GM12875 (cell line): ENCODE data around the gene COL9A3.

ENCODE experiments used
- H3K4me3 ChIP-seq: one replicate; pipeline ENCODE4 v1.5.1; 2011; ENCODE audit warnings: low read depth, low read length, control low read depth
- TF ChIP-seq, protein P1 (sequence below): IDR thresholded peaks from 2 replicates; pipeline ENCODE4 v1.5.1; 2011; ENCODE audit warnings: low read depth, mild to moderate bottlenecking, control low read depth, inconsistent platforms, low read length, moderate library complexity, borderline replicate concordance; ENCODE audit not compliant: insufficient read depth

The COL9A3 gene

DNA sequence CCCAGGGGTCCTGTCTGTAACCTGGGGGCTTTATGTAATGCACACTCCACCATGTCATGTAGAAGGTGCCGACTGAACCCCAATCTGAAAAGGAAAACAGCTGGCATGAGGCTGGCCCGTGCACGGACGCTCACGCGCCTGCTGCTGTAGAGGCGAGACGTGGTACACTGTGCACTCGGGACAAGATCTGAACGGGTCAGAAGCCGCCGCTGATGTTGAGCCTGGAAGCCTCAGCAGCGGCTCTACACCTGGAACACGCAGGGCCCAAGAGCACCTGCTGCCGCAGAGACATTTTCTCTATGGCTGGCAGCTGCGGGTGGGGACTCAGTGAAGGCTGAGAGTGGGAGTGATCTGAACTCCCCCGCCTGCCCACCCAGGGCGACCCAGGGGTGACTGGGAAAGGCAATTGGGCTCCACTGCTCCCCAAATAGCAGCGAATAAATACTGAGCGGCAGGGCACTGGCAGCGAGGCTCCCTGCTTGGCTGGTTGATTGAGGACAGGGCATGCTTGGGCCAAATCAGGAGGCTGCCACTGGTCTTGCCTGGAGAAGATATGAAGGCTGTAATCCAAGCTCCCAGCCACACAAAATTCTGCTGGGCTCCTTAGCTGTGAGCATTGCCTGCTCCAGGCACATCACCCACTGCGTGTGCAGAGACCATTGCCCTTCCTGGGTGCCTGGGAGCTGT lies 14.7 kb upstream of the COL9A3 start:
- TF ChIP-seq, protein P1, sequence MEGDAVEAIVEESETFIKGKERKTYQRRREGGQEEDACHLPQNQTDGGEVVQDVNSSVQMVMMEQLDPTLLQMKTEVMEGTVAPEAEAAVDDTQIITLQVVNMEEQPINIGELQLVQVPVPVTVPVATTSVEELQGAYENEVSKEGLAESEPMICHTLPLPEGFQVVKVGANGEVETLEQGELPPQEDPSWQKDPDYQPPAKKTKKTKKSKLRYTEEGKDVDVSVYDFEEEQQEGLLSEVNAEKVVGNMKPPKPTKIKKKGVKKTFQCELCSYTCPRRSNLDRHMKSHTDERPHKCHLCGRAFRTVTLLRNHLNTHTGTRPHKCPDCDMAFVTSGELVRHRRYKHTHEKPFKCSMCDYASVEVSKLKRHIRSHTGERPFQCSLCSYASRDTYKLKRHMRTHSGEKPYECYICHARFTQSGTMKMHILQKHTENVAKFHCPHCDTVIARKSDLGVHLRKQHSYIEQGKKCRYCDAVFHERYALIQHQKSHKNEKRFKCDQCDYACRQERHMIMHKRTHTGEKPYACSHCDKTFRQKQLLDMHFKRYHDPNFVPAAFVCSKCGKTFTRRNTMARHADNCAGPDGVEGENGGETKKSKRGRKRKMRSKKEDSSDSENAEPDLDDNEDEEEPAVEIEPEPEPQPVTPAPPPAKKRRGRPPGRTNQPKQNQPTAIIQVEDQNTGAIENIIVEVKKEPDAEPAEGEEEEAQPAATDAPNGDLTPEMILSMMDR, result no peak
- no peak overlapping the region for H3K4me3 ChIP-seq

DNA sequence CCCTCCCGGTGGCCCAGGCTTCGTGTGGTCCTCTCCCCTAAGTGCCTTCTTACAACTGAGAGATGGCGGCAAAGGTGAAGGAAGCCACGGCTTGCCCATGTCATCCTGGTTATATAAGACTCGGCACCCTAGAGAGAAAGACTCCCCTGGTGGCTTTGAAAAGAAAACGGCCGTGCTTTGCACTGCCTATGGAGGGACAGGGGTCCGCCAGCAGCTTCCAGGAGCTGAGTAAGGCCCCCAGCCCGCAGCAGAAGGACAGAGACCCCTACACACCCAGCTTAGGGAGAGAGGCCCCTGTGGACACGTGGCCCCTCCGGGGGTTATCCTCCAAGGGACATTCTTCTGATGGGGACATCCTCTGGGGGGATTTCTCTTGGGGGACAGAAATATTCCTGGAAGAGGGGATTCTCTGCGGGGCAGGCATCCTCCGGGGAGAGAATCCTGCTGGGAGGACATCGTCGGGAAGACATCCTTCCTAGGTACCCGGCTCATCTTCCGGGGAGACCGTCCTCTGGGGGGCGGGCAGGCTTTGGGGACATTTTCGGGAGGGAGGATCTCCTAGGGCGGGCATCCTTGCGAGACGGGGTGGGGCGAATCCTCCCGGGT lies 12.7 kb upstream of the COL9A3 start:
- TF ChIP-seq, protein P1, result 0 out of 2 replicates have a peak, but pooled peaks have one; percentile 2
- H3K4me3 ChIP-seq, result no peak overlapping the region

DNA sequence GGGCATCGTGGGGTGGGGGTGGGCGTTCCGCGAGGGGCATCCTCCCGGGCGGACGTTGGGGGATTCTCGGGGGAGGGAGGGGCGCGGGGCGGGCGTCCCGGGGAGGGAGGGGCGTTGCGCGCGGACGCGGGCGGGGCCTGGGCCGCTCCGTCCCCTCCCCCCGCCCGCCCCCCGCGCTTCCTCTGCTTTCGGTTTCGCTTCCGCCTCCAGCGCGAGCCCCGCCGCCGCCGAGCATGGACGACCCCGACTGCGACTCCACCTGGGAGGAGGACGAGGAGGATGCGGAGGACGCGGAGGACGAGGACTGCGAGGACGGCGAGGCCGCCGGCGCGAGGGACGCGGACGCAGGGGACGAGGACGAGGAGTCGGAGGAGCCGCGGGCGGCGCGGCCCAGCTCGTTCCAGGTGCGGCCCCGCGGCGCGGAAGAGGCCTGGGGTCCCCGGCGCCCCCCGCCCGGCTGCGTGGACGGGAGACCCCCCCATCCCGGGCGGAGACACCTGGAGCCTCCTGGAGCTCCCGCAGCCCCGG lies 12.2 kb upstream of the COL9A3 start, which contains the start of gene OGFR:
TSS of gene OGFR (plus strand) at position 209 of the 528 bp plus-strand sequence. CDS start at position 234, 25 bp downstream.
- peak within 1 kb of the TSS; percentile 69 for H3K4me3 ChIP-seq
- TF ChIP-seq, protein P1, result no peak

DNA sequence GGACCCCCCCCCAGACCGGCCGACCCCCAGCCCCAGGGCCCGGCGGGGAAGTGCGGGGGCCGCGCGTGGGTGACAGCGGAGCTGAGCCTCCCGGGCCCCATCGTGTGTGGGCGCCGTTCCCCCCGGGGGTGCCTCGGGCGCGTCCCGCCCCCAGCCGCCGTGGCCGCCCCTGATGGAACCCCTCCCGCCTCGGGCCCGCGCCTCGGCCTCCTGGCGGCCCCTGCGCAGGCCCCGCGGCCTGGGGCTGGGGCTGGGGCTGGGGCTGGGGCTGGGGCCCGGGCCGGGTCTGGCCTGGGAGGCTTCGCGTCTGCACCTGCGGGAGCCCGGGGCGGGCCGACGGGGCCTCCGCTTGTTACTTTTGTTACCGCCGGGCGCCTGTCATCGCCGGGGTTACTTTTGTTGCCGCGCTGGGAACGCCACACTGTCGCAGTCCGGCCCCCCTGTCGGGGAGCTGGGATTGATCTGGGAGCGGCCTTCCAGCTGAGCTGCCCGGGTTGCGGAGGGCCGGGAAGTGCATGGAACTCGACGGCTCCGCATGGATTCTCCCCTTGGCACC lies 11.6 kb upstream of the COL9A3 start:
- TF ChIP-seq, protein P1, result no peak
- H3K4me3 ChIP-seq, result peak overlapping the region; percentile 69

DNA sequence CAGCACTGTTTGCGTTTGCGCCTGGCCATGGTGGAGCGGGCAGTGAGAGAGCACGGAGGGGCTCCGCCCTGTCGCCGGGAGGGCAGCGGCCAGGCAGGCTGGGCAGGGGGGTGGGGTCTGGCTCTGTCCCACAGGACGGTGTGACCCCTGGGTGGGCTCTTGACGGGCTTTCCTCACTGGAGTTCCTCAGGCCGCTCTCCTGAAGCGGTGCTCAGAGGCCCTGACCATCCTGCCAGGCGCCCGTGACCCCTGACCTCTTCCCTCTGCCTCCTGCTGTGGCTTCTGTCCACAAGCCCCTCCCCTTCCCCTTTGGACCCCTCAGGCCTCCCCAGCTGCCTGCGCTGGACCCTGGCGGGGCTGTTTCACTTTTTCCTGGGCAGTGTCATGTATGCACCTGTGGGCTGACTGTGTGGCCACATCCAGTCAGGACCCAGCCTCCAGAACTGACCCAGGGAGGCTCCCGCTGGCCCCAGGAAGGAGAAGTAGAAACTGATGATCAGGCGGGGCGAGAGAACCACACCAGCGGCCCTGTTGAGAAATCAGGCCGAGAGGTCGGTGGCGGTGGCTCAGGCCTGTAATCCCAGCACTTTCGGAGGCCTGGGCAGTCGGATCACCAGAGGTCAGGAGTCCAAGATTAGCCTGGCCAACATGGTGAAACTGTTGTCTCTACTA lies 11.0 kb upstream of the COL9A3 start:
- peak overlapping the region; percentile 69 for H3K4me3 ChIP-seq
- TF ChIP-seq, protein P1, result no peak

DNA sequence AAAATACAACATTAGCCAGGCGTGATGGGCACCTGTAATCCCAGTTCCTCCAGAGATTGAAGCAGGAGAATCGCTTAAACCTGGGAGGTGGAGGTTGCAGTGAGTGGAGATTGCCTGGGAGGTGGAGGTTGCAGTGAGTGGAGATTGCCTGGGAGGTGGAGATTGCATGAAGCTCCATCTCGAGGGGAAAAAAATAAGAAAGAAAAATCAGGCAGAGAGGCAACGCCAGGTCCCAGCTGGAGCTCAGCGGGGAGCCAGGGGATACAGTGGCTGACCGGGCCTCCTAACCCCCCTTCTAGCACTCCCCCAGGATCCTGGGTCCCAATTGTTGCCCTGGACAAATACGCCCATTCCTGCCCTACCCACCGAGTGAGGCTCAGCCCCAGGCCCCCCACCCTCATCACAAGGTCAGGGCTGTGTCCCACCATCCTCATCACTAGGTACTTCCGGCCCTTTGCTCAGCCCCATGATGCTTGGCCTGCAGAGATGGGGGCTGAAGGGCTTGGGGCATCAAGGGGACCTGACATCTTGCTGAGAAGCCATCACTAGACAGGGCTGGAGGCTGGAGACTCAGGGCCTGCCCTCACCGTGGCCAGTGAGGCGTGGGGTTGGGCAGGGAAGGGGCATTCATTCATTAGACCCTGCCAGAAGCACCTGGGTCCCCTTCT lies 10.3 kb upstream of the COL9A3 start:
- TF ChIP-seq, protein P1, result no peak
- H3K4me3 ChIP-seq, result no peak overlapping the region
